ENCODE measurements around the gene F12.

DNA sequence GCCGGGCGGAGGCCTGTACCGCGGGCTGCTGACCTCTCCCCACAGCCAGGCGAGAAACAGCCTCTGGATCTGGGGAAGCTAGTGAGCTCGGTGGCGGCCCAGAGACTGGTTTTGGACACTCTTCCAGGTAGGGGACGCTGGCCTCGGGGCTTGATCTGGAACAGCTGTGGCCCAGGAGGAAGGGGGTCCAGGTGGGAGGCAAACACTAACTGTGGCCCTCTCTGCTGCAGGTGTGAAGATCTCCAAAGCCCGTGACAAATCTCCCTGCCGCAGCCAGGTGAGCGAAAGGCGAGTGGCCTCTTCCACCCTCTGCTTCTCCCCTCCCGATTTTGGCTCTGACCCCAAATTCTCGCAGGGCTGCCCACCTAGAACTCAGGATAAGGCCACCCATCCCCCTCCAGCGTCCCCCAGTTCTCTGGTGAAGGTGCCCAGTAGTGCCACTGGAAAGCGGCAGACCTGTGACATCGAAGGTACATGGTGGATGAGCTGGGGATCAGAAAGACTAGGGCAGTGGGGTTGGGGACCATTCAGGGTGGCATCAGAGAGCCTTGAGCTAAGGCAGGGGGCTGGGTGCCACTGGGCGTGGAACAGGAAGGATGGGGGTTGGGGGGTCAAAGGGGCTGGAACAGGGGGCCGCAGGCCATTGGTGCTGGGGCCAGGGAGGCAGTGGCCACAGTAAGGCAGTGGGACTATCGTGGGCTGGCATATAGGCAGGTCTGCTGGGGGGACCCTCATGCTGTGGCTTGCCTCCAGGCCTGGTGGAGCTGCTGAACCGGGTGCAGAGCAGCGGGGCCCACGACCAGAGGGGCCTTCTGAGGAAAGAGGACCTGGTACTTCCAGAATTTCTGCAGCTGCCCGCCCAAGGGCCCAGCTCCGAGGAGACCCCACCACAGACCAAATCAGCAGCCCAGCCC lies 38.0 kb downstream of the F12 start:
- TF ChIP-seq CTCF (IDR thresholded peaks at IDR 0.05) = no peak
- TF ChIP-seq EZH2 (IDR thresholded peaks at IDR 0.05) = no peak

All from neural progenitor cell (in vitro differentiated cells).